Fibroblast of lung (primary cell): ENCODE results near the gene PURB.
"Not testable (repeated sequence)": the region's sequence is repeated elsewhere in the genome, so short reads cannot be mapped to it uniquely, and the experiment has no call there.

Source experiments
- EZH2 ChIP-seq: IDR thresholded peaks from 2 replicates; pipeline ENCODE4 v1.5.1; 2012; ENCODE audit warnings: low read length, control low read depth, mild to moderate bottlenecking; ENCODE audit errors: missing control alignments
- TF ChIP-seq, protein P1 (sequence below), 2 donors: IDR thresholded peaks in 1 of 2; conservative IDR thresholded peaks in 1 of 2; 1 replicate in 1 of 2; 2 replicates in 1 of 2; pipeline ENCODE4 v1.5.1; 2011 to 2012; ENCODE audit warnings: low read length in 2 of 2, control low read depth in 1 of 2, inconsistent platforms in 1 of 2, low read depth in 1 of 2, mild to moderate bottlenecking in 1 of 2

DNA sequence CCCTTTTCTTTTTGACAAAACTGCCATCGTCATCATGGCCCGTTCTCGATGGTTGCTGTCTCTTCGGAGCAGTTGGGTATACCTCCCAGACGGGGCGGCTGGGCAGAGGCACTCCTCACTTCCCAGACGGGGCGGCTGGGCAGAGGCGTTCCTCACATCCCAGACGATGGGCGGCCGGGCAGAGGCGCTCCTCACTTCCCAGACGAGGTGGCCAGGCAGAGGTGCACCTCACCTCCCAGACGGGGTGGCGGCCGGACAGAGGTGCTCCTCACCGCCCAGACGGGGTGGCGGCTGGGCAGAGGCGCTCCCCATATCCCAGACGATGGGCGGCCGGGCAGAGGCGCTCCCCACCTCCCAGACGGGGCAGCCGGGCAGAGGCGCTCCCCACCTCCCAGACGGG is 14.6 kb downstream of the PURB start:
- TF ChIP-seq EZH2, result not testable (repeated sequence)
- TF ChIP-seq, protein P1, sequence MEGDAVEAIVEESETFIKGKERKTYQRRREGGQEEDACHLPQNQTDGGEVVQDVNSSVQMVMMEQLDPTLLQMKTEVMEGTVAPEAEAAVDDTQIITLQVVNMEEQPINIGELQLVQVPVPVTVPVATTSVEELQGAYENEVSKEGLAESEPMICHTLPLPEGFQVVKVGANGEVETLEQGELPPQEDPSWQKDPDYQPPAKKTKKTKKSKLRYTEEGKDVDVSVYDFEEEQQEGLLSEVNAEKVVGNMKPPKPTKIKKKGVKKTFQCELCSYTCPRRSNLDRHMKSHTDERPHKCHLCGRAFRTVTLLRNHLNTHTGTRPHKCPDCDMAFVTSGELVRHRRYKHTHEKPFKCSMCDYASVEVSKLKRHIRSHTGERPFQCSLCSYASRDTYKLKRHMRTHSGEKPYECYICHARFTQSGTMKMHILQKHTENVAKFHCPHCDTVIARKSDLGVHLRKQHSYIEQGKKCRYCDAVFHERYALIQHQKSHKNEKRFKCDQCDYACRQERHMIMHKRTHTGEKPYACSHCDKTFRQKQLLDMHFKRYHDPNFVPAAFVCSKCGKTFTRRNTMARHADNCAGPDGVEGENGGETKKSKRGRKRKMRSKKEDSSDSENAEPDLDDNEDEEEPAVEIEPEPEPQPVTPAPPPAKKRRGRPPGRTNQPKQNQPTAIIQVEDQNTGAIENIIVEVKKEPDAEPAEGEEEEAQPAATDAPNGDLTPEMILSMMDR (conservative IDR thresholded peaks at IDR 0.05 in 1 of 2, IDR thresholded peaks at IDR 0.05 in 1 of 2; ENCODE audit: low read depth in 1 of 2, low read length in 2 of 2), result not testable (repeated sequence)
